Hindlimb muscle (tissue), 1 donor: Measurements from ENCODE around the gene ANGPTL1. TPM values are rescaled to one million over a fixed set of nuclear protein-coding genes. Genes with fewer than 3 reads are reported as not detected.
A peak's percentile ranks its signal among the peaks of the same experiment; 100 is the strongest.
"Not testable (repeated sequence)": the region's sequence is repeated elsewhere in the genome, so short reads cannot be mapped to it uniquely, and the experiment has no call there.

Experiments
- DNase-seq: peaks from one replicate; pipeline ENCODE4 v3.0.0-alpha.2; 2013
- polyA plus RNA-seq: library from polyadenylated mRNA; unstranded; fragments of 120-200 nt; gene quantifications from one replicate; pipeline ENCODE4 v1.2.1, GENCODE V29; 2013; ENCODE audit not compliant: insufficient read length

The ANGPTL1 gene
- polyA plus RNA-seq, 1 donor: 42.8 TPM

GRCh38 chr1:178867670-178868069 is 3.2 kb downstream of the ANGPTL1 start:
- DNase-seq: peak; percentile 67

- no peak for DNase-seq
Measured at GRCh38 chr1:178864326-178864725, 6.6 kb downstream of the ANGPTL1 start.

- DNase-seq: no peak
Measured at GRCh38 chr1:178862864-178863263, 8.0 kb downstream of the ANGPTL1 start.

- no peak for DNase-seq
Measured at GRCh38 chr1:178862416-178862815, 8.5 kb downstream of the ANGPTL1 start.

DNA sequence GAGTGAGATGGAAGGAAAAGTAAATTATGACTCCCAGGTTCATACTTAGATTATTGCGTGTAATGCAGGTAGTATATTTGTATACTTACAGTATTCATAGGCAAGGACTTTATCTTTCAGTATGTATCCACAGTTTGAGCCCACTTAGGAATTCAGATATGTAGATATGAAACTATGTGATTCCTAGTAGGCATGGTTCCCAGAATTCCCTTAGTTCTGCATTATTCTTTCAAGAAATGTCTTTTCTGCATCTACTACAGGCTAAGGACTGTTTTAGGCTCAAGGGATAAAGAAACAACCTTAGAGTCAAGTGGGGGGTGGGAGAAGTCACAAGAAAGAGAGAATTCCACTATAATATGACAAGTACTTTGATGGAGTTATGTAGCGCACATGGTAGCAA is 13.8 kb downstream of the ANGPTL1 start:
- no peak for DNase-seq

- no peak for DNase-seq
Measured at GRCh38 chr1:178849918-178850317, 21.0 kb downstream of the ANGPTL1 start.

DNA sequence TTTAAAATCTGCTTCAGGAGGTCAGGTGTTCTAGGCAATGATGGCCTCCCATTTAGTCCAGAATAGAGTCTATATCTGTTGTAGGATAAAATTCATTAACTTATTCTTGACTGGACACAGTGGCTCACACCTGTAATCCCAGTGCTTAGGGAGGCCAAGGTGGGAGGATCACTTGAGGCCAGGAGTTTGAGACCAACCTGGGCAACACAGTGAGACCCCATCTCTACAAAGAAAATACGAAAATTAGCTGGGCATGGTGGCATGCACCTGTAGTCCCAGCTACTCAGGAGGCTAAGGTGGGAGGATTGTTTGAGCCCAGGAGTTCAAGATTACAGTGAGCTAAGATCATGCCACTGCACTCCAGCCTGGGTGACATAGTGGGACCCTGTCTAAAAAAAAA is 23.0 kb downstream of the ANGPTL1 start:
- not testable (repeated sequence) for DNase-seq

- DNase-seq: no peak
Measured at GRCh38 chr1:178847396-178847849, 23.5 kb downstream of the ANGPTL1 start.

- DNase-seq: peak; percentile 61
Measured at GRCh38 chr1:178846306-178846705, 24.6 kb downstream of the ANGPTL1 start.

DNA sequence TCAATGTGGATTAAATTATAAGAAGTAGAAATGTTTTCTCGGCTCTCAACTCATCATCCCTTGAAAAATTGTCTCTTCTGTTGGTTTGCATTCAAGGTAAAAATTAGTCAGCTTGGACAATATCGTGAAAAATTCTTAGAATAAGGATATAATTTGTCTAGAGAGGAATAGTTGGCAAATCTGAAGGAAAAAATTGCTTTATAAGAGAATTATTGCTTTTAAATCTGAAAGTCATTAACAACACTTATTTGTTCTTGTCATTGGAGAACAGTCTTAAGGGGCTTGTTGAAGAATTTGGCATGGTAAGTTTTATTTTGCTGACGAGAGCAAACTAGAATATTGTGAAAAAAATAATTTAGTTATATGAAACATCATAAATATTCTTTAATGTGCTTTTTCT is 26.4 kb downstream of the ANGPTL1 start:
- DNase-seq: peak; percentile 65

DNA sequence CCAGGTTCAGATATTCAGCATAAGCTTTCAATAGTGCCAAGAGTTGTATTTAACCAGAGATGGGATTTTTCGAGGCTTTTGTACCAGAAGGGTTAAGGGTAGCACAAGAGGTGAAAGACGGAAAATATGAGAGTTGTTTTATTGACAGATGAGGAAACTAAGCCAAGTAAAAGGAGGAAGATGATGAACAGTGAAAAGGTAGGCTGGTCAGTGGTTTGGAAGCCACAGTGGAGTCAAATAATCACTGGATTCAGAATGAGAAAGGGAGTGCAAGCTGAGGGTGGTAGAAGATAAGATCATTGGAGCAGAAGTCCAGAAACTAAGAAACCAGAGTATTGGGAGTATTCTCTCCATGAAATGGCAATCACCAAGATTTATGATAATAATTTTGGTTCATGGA is 45.7 kb downstream of the ANGPTL1 start:
- DNase-seq: no peak

- no peak for DNase-seq
Measured at GRCh38 chr1:178821134-178821866, 49.6 kb downstream of the ANGPTL1 start.

DNA sequence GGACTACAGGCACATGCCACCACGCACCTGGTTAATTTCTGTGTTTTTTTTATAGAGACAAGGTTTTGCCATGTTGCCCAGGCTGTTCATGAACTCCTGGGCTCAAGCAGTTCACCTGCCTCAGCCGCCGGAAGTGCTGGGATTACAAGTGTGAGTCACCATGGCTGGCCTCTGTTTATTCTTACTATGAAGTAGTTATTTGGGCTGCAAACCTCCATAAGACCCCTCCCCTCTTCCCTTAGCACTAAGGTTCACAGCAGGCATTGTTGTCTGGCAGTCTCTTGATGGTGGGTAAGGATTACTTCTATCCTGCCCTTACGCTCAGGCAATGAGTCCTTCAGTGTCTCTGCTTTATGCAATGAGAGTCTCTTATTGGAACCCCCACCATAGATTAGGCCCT is 51.8 kb downstream of the ANGPTL1 start:
- no peak for DNase-seq

- peak; percentile 13 for DNase-seq
Measured at GRCh38 chr1:178818416-178818815, 52.5 kb downstream of the ANGPTL1 start.

DNA sequence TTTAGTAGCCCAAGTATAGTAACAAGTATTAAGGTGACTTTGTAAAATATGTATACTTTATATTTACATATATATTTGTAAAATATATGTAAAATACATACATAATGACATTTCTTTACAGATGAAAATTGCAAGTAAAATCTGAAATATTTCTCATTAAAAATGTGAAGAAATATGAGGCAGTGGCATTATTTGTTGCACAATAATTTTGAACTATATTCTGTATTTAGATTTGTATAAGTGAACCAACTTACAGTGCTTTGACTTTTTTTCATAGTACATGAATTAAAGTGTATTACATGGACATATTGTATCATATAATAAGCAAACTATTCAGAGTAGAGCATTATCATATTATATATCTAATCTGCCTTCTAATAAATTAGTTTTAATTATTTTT is 60.3 kb downstream of the ANGPTL1 start:
- DNase-seq: no peak

DNA sequence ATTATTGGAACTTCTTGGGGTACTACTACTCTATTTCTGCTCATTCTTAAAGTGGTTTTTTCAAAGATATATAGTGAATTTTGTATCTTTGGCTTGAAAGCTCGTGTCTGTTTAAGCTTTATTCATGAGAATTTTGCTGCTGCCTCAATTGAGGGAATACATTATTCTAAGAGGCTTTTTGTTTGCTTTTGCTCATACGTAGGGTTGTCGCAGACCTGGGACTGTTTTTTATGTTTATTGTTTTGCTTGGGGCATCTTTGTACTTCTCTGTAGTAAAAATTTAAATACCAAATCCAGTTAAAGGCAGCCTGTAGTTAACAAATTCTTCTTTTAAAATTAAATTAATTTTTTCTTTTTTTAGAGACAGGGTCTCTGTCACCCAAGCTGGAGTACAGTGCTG is 62.3 kb downstream of the ANGPTL1 start:
- DNase-seq: no peak

DNA sequence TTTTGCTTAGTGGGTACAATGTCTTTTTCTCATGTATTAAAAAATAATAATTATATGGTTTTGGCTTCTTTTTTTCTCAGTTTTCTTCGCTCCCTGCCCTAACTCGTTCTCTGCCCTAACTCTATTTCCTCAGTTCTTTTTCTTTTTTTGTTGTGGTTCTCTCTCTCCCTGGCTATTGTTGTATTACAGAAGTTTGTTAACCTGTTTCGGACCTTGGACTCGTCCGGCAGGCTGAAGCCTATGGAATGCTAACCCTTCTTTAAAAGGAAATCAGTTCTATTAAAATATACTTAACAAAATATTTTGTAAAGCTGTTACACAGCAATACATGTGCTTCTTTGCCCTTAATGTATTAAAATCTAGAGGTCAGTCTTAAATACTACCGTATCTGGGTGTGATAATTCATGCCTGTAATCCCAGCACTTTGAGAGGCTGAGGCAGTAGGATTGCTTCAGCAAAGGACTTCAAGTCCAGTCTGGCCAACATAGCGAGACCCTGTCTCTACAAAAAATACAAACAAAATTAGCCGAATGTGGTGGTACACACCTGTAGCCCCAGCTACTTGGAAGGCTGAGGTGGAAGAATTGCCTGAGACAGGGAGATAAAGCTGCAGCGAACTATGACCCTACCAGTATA is 64.1 kb downstream of the ANGPTL1 start:
- DNase-seq: no peak

DNA sequence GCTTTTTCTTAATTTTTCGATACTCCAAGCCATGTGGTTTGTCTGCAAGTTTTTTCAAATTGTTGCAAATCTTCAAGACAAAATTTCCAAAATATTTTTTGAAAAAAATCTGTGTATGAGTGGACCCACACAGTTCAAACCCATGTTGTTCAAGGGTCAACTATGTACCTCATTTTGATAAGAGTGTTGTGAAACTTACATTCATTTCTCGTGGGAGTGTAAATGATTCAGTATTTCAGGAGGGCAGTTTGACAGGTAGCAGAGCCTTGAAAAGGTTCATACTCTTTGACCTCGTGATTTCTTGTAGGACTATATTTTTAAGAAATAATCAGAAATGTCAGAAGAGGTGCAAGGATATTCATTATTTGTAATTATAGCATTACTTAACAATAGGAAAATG is 68.0 kb downstream of the ANGPTL1 start:
- DNase-seq: no peak

Other genes starting within 250 kb of the ANGPTL1 start
- 41.1 TPM for gene RALGPS2, start 145.8 kb downstream of the ANGPTL1 start, polyA plus RNA-seq
- 28.2 TPM for gene FAM20B, start 154.8 kb upstream of the ANGPTL1 start, polyA plus RNA-seq
- 15.0 TPM for gene TOR3A, start 211.0 kb upstream of the ANGPTL1 start, polyA plus RNA-seq